ENCODE data around the gene TSPAN17. TPM values are rescaled to one million over a fixed set of nuclear protein-coding genes. Genes with fewer than 3 reads are reported as not detected.

Gene TSPAN17
- total RNA-seq, 2 experiments from 2014 or later: 24.6 to 26.3 TPM

DNA sequence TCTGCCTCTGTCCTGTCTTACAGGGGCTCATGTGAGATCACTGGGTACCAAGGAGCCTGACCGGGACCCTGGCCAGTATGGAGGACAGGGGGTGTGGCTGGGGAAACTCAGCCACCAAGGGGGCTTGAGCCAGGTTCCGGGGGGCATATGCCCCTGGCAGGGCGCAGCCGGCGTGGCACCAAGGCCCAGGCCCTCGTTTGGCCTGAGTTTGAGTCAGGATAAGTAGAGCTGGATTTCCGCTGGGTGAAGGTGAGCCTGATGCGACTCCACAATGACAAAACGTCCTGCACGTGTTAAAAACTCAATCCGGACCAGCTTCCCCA lies 616 bp upstream of the TSPAN17 start:
- no peak for TF ChIP-seq CTCF (IDR thresholded peaks at IDR 0.05)
- CTCF ChIA-PET: interaction anchor here (0.9 to 7.8 kb wide), 7 partner anchors 12 to 117 kb away, joined by 3 to 54 read pairs (median 4); partner anchors contain the start of genes EIF4E1B and SNCB
- intact Hi-C loops (cut with micrococcal nuclease): no loop called here
- peak; percentile 6 for ATAC-seq
- Mint-ChIP-seq H3K4me3 (peak overlapping the region; percentile 83), H3K36me3 (ENCODE audit: low read depth) (peaks cover 2% of the 10 kb centered on the region), H3K9me3 (no peaks in the 10 kb centered on the region), H3K4me1 (ENCODE audit: low read depth) (peaks cover 45% of the 10 kb centered on the region), H3K27me3 (no peaks in the 10 kb centered on the region), H3K27ac (peak overlapping the region; percentile 88)
- POLR2A ChIA-PET: interaction anchor here (0.7 to 2.2 kb wide), 9 partner anchors 9 to 199 kb away, joined by 3 to 10 read pairs (median 4); partner anchors contain the start of genes EIF4E1B, FAF2 and SNCB
- no peak for DNase-seq

- Mint-ChIP-seq H3K4me3 (peak overlapping the region; percentile 83), H3K27me3 (no peaks in the 10 kb centered on the region), H3K27ac (peak overlapping the region; percentile 80), H3K9me3 (no peaks in the 10 kb centered on the region), H3K36me3 (ENCODE audit: low read depth) (peaks cover 2% of the 10 kb centered on the region), H3K4me1 (ENCODE audit: low read depth) (peaks cover 56% of the 10 kb centered on the region)
- ChIA-PET CTCF (interaction anchor here (1.4 to 7.8 kb wide), 2 partner anchors 11 to 231 kb away, joined by 3 to 54 read pairs; no protein-coding TSS in a partner anchor), POLR2A (interaction anchor here (0.7 to 2.2 kb wide), 4 partner anchors 10 to 47 kb away, joined by 3 to 10 read pairs (median 6); no protein-coding TSS in a partner anchor)
- DNase-seq (no peak), ATAC-seq (no peak)
- intact Hi-C loops (cut with micrococcal nuclease): no loop called here
- TF ChIP-seq CTCF (IDR thresholded peaks at IDR 0.05): no peak
Measured at GRCh38 chr5:176647843-176648473, 674 bp downstream of the TSPAN17 start.

DNA sequence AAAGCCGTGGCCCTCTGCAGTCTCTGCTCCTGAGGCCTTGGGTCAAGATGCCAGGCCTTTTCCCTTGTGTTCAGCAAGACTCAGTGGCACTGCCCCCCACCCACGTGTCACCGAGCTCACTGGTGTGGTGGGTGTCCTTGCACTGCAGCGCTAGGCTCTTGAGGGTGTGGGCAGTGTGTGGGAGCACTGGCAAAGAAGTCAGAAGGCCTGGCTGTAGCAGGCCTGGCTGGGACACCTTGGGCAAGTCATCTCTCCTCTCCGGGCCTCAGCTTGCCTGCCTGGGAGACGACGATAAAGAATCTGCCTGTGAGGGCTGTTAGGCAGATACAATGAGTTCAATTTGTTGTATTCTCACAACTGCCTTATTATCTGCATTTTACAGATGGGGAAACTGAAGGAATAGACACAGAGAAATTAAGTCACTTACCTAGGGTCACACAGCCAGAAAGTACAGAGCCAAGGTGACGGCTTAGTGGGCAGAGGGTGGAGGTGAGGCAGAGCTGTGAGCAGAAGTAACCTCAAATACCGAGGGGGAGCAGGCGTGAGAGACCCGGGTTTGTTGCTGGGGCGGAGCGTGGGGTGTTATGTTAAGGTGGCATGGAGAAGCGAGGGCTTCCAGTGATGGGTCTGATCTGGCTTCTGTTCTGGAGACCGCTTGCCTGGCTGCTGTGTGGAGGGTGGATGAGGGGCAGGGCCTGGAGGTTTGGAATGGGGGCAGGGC lies 1.4 kb downstream of the TSPAN17 start:
- CTCF ChIA-PET: interaction anchor here (1.4 to 7.8 kb wide), 2 partner anchors 11 to 232 kb away, joined by 3 to 54 read pairs; no protein-coding TSS in a partner anchor
- ATAC-seq (no peak), DNase-seq (peak; percentile 65)
- peaks cover 8% of the 10 kb centered on the region for H3K36me3 Mint-ChIP-seq (ENCODE audit: low read depth)
- H3K4me3 Mint-ChIP-seq: peak overlapping the region; percentile 83
- TF ChIP-seq CTCF (IDR thresholded peaks at IDR 0.05): no peak
- H3K27me3 Mint-ChIP-seq: no peaks in the 10 kb centered on the region
- POLR2A ChIA-PET: interaction anchor here (1.0 kb wide), 1 partner anchor 48 kb away, joined by 3 read pairs; no protein-coding TSS in a partner anchor
- peak overlapping the region; percentile 57 for H3K27ac Mint-ChIP-seq
- peaks cover 62% of the 10 kb centered on the region for H3K4me1 Mint-ChIP-seq (ENCODE audit: low read depth)
- no peaks in the 10 kb centered on the region for H3K9me3 Mint-ChIP-seq
- intact Hi-C loops (cut with micrococcal nuclease): no loop called here

DNA sequence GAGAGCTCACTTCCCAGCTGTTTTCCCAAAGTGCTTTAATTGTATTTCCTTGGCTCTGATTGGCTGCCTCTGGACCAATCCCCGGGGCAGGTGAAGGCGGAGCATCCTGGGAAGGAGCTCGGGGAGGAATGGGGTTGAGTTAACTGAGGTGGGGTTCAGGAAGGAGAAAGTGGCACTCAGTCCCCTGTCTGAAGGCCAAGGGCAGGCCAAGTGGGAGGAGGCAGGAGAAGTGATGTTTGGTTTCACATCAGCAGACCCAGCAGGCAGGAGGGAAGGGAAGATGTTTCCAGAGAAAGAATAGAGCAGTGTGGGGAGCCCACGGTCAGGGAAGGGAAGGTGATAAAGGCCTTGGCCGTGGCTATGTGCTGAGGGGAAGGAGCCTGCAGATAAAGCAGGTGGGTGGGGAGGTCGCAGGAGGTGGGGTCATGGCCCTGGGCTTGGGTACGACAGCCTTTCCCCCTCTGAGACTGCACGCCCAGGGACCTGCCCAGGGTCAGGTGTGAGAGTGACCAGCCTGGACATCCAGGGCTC lies 3.1 kb downstream of the TSPAN17 start:
- H3K4me3 Mint-ChIP-seq: no peak overlapping the region
- no peaks in the 10 kb centered on the region for H3K9me3 Mint-ChIP-seq
- ATAC-seq: no peak
- DNase-seq: no peak
- intact Hi-C loops (cut with micrococcal nuclease): no loop called here
- peaks cover 78% of the 10 kb centered on the region for H3K4me1 Mint-ChIP-seq (ENCODE audit: low read depth)
- no peak for TF ChIP-seq CTCF (IDR thresholded peaks at IDR 0.05)
- peak overlapping the region; percentile 9 for H3K27ac Mint-ChIP-seq
- H3K27me3 Mint-ChIP-seq: no peaks in the 10 kb centered on the region
- ChIA-PET CTCF (interaction anchor here (2.9 to 7.8 kb wide), 2 partner anchors 9 to 10 kb away, joined by 15 to 54 read pairs; no protein-coding TSS in a partner anchor), POLR2A (interaction anchor here (1.0 to 1.3 kb wide), 2 partner anchors 8 to 246 kb away, joined by 3 to 5 read pairs; no protein-coding TSS in a partner anchor)
- H3K36me3 Mint-ChIP-seq (ENCODE audit: low read depth): peaks cover 10% of the 10 kb centered on the region

All from activated CD8-positive, alpha-beta T cell treated with anti-CD3 and anti-CD28 coated beads for 36 hours (primary cell).